NCI-H1092 treated with DMSO at 0.1 percent for 48 hours (cell line): ENCODE data around the gene ACSF3.

ENCODE experiments used
- DNase-seq: peaks from one replicate; lab custom pipeline; 2025; lab: John Stamatoyannopoulos, UW

ACSF3 gene

GRCh38 chr16:89190150-89190958 lies 96.7 kb downstream of the ACSF3 start:
- DNase-seq: no peak

GRCh38 chr16:89191033-89191900 lies 97.6 kb downstream of the ACSF3 start:
- DNase-seq: no peak

GRCh38 chr16:89191901-89192185 lies 98.2 kb downstream of the ACSF3 start:
- no peak for DNase-seq

- DNase-seq: peak; percentile 18
Observed at GRCh38 chr16:89192186-89192955, 98.7 kb downstream of the ACSF3 start.

GRCh38 chr16:89192956-89193575 lies 99.4 kb downstream of the ACSF3 start:
- DNase-seq: no peak

- DNase-seq: no peak
Observed at GRCh38 chr16:89193576-89194293, 100.1 kb downstream of the ACSF3 start.

- no peak for DNase-seq
Observed at GRCh38 chr16:89194340-89195311, 101.0 kb downstream of the ACSF3 start.

- DNase-seq: no peak
Observed at GRCh38 chr16:89195521-89196171, 102.0 kb downstream of the ACSF3 start.

- no peak for DNase-seq
Observed at GRCh38 chr16:89197033-89197632, 103.5 kb downstream of the ACSF3 start.

GRCh38 chr16:89197633-89198416 lies 104.2 kb downstream of the ACSF3 start:
- no peak for DNase-seq

- no peak for DNase-seq
Observed at GRCh38 chr16:89198417-89199240, 105.0 kb downstream of the ACSF3 start.

GRCh38 chr16:89199241-89200123 lies 105.8 kb downstream of the ACSF3 start:
- no peak for DNase-seq

GRCh38 chr16:89200124-89200849 lies 106.6 kb downstream of the ACSF3 start, which contains the start of gene SLC22A31:
SLC22A31 (minus strand) TSS chr16:89200537; CDS start chr16:89200501, 36 bp downstream.
- no peak for DNase-seq

- no peak for DNase-seq
Observed at GRCh38 chr16:89200850-89201411, 107.3 kb downstream of the ACSF3 start.
